DND-41 (cell line): Measurements from ENCODE around the gene PALD1.

ENCODE experiments used
- ATAC-seq: fragments of 200-7000 bp; cut with Tn5 transposase; 3 replicates; pipeline ENCODE4 v1.9.1; 2021; ENCODE audit warnings: low read depth; ENCODE audit not compliant: insufficient read depth
- DNase-seq: peaks from one replicate; pipeline ENCODE4 v3.0.0-alpha.2; 2020
- H2AFZ ChIP-seq: 2 replicates; pipeline ENCODE4 v1.6.0; 2012; ENCODE audit warnings: low read depth, low read length
- H3K27ac ChIP-seq: 2 replicates; pipeline ENCODE4 v1.5.1; 2012; ENCODE audit warnings: low read length, inconsistent platforms
- H3K27me3 ChIP-seq: fragments of 200-600 bp; sonication (generic); 2 replicates; pipeline ENCODE4 v1.6.0; 2012; ENCODE audit warnings: low read length, mild to moderate bottlenecking, inconsistent platforms; ENCODE audit not compliant: insufficient read depth, poor library complexity
- H3K36me3 ChIP-seq: 2 replicates; pipeline ENCODE4 v1.5.1; 2012; ENCODE audit warnings: low read length, inconsistent platforms; ENCODE audit not compliant: insufficient read depth
- H3K4me1 ChIP-seq: 2 replicates; pipeline ENCODE4 v1.5.1; 2012; ENCODE audit warnings: mild to moderate bottlenecking, low read length; ENCODE audit not compliant: insufficient read depth
- H3K4me2 ChIP-seq: 2 replicates; pipeline ENCODE4 v1.6.0; 2012; ENCODE audit warnings: mild to moderate bottlenecking, moderate library complexity, low read length, inconsistent platforms; ENCODE audit not compliant: insufficient read depth
- H3K4me3 ChIP-seq, 2 experiments: fragments of 200-600 bp in 1 of 2; shearing (Covaris generic) in 1 of 2; 2 replicates each; pipeline ENCODE4 v1.5.1; 2012 to 2016; ENCODE audit warnings: inconsistent platforms in 2 of 2, low read length in 2 of 2, mild to moderate bottlenecking in 2 of 2, low read depth in 1 of 2, moderate library complexity in 1 of 2
- H3K79me2 ChIP-seq: 2 replicates; pipeline ENCODE4 v1.6.0; 2012; ENCODE audit warnings: low read length, inconsistent platforms; ENCODE audit not compliant: insufficient read depth
- H3K9ac ChIP-seq: 2 replicates; pipeline ENCODE4 v1.6.0; 2012; ENCODE audit warnings: low read depth, mild to moderate bottlenecking, inconsistent platforms, low read length, moderate library complexity
- H3K9me3 ChIP-seq: 2 replicates; pipeline ENCODE4 v1.5.1; 2012; ENCODE audit warnings: low read length, moderate library complexity, mild to moderate bottlenecking, inconsistent platforms; ENCODE audit not compliant: insufficient read depth, severe bottlenecking
- H4K20me1 ChIP-seq: 2 replicates; pipeline ENCODE4 v1.6.0; 2012; ENCODE audit warnings: low read length; ENCODE audit not compliant: insufficient read depth
- EZH2 ChIP-seq: IDR thresholded peaks from 3 replicates; pipeline ENCODE4 v1.6.1; 2012; ENCODE audit warnings: borderline replicate concordance, low read depth, mild to moderate bottlenecking, moderate library complexity, low read length, inconsistent platforms; ENCODE audit not compliant: severe bottlenecking
- TF ChIP-seq, protein P1 (sequence below): IDR thresholded peaks from 2 replicates; pipeline ENCODE4 v1.5.1; 2012; ENCODE audit warnings: borderline replicate concordance, low read length, moderate library complexity, mild to moderate bottlenecking; ENCODE audit not compliant: poor library complexity, severe bottlenecking; ENCODE audit errors: extremely low read depth

The PALD1 gene

DNA sequence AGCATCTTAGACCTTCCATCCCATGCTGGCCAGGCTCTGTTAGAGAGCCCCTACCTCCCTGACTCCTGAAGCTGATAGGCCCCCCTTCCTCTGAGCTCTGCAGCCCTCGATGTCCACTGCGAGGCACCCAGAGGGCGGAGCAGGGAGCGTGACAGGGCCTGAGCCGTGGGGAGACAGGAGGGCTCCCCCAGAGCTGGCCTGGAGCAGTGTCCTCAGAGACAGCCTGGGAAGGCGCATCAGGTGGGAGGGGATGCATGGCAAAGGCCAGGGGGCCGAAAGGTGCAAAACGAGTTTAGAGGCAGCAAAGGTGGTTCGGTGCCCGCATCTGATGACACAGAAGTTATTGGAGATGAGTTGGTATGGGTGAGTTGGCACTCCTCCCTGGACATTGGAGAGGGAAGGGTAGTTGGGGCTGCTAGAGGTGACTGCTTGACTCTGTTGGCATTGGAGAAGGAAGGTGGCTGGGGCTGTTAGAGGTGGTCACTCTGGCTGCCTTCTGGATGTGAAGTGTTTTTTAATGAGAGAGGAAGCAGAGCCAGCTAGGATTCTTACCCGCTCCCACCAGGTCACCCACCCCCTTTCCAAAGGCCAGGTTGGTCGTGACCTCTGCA, 70.9 kb downstream of the PALD1 start:
- Histone ChIP-seq H2AFZ (no peak overlapping the region), H3K27me3 (no peaks in the 10 kb centered on the region)
- TF ChIP-seq, protein P1, sequence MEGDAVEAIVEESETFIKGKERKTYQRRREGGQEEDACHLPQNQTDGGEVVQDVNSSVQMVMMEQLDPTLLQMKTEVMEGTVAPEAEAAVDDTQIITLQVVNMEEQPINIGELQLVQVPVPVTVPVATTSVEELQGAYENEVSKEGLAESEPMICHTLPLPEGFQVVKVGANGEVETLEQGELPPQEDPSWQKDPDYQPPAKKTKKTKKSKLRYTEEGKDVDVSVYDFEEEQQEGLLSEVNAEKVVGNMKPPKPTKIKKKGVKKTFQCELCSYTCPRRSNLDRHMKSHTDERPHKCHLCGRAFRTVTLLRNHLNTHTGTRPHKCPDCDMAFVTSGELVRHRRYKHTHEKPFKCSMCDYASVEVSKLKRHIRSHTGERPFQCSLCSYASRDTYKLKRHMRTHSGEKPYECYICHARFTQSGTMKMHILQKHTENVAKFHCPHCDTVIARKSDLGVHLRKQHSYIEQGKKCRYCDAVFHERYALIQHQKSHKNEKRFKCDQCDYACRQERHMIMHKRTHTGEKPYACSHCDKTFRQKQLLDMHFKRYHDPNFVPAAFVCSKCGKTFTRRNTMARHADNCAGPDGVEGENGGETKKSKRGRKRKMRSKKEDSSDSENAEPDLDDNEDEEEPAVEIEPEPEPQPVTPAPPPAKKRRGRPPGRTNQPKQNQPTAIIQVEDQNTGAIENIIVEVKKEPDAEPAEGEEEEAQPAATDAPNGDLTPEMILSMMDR = no peak
- TF ChIP-seq EZH2 = no peak

DNA sequence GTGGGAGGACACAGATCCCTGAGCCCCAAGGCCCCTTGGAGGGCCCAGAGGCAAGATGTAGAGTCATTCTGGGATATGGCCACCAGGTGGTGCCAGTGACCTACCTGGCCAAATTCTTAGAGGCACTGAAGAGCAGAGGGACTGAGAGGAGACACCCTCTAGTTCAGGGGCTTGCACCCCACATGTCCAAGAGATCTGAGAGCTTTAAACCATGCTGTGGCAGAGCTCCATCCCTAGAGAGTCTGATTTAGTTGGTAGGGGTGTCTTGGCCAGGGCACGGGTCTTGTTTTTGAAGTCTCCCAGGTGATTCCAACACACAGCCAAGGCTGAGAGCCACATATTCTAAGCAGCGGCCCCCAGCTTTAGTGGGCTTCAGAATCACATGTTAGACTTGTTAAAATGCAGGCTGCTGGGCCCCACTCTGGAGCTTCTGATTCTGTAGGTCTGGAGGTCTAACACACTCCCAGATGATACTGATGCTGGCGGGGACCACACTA, 71.4 kb downstream of the PALD1 start:
- TF ChIP-seq, protein P1 = peak; percentile 92
- no peak for TF ChIP-seq EZH2
- peaks cover 4% of the 10 kb centered on the region; the same call in 1 of the 2 replicates for H3K36me3 ChIP-seq

More for the DNA sequence above, 70.9 kb downstream of the PALD1 start:
- DNase-seq = no peak
- Histone ChIP-seq H4K20me1 (no peaks in the 10 kb centered on the region), H3K27ac (no peak overlapping the region), H3K79me2 (no peaks in the 10 kb centered on the region), H3K9me3 (no peaks in the 10 kb centered on the region), H3K4me1 (no peaks in the 10 kb centered on the region), H3K4me3 (no peak overlapping the region), H3K4me2 (no peak overlapping the region), H3K36me3 (peaks cover 4% of the 10 kb centered on the region; the same call in 1 of the 2 replicates), H3K9ac (no peak overlapping the region)
- no peak; the same call in 2 of the 3 replicates for ATAC-seq

DNA sequence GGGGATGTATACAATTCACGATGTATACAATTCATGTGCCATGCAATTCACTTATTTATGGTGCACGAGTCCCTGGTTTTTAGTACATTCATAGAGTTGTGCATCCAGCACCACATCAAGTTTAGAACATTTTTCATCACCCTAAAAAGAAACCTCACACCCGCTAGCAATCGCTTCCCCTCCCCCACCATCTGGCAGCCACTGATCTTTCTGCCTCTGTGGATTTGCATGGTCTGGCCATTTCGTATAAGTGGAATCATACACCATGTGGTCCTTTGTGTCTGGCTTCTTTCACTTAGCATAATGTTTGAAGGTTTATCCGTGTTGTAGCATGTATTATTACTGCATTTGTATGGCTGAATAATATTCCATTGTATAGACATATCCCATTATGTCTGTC, 71.9 kb downstream of the PALD1 start:
- ATAC-seq (no peak), DNase-seq (no peak)
- H3K4me2 ChIP-seq = no peak overlapping the region
- H3K9ac ChIP-seq = no peak overlapping the region
- H3K27me3 ChIP-seq = no peaks in the 10 kb centered on the region
- H2AFZ ChIP-seq = no peak overlapping the region
- H3K79me2 ChIP-seq = no peaks in the 10 kb centered on the region
- no peaks in the 10 kb centered on the region for H3K4me1 ChIP-seq
- H3K9me3 ChIP-seq = no peaks in the 10 kb centered on the region
- no peak overlapping the region for H3K27ac ChIP-seq
- no peaks in the 10 kb centered on the region for H4K20me1 ChIP-seq
- no peak for TF ChIP-seq EZH2
- TF ChIP-seq, protein P1 = no peak
- H3K36me3 ChIP-seq = peaks cover 4% of the 10 kb centered on the region; the same call in 1 of the 2 replicates
- no peak overlapping the region for H3K4me3 ChIP-seq

More for the DNA sequence above, 71.4 kb downstream of the PALD1 start:
- Histone ChIP-seq H3K9ac (no peak overlapping the region), H3K9me3 (no peaks in the 10 kb centered on the region), H3K4me2 (no peak overlapping the region), H4K20me1 (no peaks in the 10 kb centered on the region), H3K79me2 (no peaks in the 10 kb centered on the region), H3K27me3 (no peaks in the 10 kb centered on the region), H3K4me3 (no peak overlapping the region), H3K4me1 (no peaks in the 10 kb centered on the region), H3K27ac (no peak overlapping the region), H2AFZ (no peak overlapping the region)
- DNase-seq (peak; percentile 78), ATAC-seq (peak; percentile 95)
